Stimulated activated CD4-positive, alpha-beta T cell treated with anti-CD3 and anti-CD28 coated beads, Interleukin-4, amount 100 ng/mL, for 24 hours (primary cell): ENCODE measurements around the gene BHLHA15.

Source experiments
- DNase-seq: peaks from one replicate; pipeline ENCODE4 v3.0.0-alpha.2; 2020

BHLHA15 gene

DNA sequence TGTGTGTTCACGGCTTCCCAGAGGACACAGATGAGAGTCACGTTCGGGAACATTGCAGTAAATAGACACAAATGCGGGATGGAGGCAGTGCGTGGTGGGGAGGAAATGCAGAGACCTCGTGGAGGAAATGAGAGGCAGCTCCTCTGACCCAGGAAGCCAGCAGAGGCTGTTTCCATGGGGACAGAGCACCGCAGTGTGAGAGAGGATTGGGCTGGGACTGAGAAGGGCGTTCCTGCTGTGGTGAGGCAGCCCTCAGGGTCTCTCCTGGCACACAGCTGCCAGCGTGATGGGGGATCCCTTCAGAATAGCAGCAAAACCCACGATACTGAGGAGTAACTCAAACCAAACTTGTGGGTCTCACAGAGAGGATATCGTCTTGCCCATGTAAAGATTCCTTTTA is 21.7 kb upstream of the BHLHA15 start:
- no peak for DNase-seq

- no peak for DNase-seq
These were observed 19.4 kb upstream of the BHLHA15 start for GRCh38 chr7:98191668-98192431.

GRCh38 chr7:98192781-98193457 is 18.3 kb upstream of the BHLHA15 start:
- DNase-seq = no peak

DNA sequence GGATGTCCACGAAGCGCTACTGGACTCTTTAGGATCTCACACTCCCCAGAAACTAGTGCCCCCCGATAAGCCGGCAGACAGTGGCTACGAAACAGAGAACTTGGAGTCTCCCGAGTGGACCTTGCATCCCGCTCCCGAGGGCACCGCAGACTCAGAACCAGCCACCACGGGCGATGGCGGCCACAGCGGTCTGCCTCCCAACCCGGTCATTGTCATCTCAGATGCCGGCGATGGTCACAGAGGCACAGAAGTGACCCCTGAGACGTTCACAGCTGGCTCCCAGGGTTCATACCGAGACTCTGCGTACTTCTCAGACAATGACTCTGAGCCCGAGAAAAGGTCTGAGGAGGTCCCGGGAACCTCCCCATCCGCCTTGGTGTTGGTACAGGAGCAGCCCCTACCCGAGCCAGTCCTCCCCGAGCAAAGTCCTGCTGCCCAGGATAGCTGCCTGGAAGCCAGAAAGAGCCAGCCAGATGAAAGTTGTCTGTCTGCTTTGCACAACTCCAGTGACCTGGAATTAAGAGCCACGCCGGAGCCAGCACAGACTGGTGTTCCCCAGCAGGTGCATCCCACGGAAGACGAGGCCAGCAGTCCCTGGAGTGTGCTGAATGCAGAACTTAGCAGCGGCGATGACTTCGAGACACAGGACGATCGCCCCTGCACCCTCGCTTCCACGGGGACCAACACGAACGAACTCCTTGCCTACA is 17.6 kb upstream of the BHLHA15 start:
- DNase-seq = no peak

DNA sequence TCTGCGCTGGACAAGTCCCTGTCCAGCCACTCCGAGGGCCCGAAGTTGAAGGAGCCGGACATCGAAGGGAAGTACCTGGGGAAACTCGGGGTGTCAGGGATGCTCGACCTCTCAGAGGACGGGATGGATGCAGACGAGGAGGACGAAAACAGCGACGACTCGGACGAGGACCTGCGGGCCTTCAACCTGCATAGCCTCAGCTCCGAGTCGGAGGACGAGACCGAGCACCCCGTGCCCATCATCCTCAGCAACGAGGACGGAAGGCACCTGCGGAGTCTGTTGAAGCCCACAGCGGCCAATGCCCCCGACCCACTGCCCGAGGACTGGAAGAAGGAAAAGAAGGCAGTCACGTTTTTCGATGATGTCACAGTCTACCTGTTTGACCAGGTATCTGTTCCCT is 17.1 kb upstream of the BHLHA15 start:
- DNase-seq = no peak

- no peak for DNase-seq
These were observed 16.4 kb upstream of the BHLHA15 start for GRCh38 chr7:98194672-98195457.

DNA sequence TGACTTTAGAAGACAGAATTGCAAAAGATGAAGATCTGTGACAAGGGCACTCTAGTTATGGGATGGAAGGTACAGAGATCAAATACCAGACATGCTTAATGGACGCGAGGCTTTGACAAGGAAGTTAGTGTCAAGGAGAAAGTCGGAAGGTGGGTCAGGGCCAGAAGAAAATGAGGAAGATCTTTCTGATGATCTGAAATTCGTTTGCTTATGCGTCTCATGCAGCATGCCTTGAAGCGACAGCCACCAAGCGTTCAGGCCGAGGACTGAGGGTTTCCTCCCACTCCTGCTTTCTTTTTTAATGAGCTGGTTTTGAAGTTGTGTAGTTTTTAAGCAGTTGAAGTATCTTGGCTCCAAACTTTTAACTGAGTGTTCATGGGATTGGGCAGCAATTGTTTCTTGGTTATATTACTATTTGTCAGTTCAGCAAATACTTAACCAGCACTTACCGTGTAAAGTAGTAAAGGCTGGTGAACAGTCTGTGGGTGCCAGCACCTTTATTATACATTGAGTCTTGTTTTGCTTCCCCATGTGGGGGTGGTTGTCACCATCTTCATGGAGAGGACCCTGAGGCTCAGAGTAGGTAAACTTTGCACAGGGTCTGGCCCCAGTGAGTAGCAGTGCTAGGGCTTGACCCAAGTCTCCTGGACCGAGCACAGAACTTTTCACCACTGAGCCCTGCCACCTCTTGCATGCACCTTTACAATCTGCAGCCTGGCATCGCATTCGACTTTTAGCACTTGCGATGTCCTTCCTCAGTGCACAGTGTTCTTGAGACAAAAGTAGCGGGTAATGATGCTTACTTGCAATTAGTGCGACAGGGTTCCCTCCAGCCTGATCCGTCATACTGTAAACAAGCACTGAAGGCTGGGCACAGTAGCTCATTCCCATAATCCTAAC is 14.3 kb upstream of the BHLHA15 start:
- no peak for DNase-seq

- DNase-seq = no peak
These were observed 12.1 kb upstream of the BHLHA15 start for GRCh38 chr7:98199131-98199530.

DNA sequence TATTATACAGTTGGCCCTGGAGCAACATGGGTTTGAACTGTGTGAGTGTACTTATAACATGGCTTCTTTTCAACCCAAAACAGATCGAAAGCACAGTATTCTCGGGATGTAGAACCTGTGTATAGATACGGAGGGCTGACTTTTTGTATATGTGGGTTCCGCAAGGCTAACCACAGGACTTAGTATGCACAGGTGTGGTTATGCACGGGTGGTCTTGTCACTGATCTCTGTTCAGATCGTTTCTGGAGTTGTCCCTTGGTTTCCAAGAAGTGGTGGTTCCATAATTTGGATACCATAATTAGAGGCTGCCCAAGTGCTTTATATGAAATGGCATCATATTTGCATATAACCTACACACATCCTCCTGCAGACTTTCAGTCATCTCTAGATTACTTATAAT is 10.9 kb upstream of the BHLHA15 start:
- no peak for DNase-seq

GRCh38 chr7:98202367-98203195 is 8.7 kb upstream of the BHLHA15 start:
- DNase-seq = peak; percentile 64

- DNase-seq = no peak
These were observed 7.8 kb upstream of the BHLHA15 start for GRCh38 chr7:98203261-98203963.

- no peak for DNase-seq
These were observed 7.2 kb upstream of the BHLHA15 start for GRCh38 chr7:98203964-98204605.

DNA sequence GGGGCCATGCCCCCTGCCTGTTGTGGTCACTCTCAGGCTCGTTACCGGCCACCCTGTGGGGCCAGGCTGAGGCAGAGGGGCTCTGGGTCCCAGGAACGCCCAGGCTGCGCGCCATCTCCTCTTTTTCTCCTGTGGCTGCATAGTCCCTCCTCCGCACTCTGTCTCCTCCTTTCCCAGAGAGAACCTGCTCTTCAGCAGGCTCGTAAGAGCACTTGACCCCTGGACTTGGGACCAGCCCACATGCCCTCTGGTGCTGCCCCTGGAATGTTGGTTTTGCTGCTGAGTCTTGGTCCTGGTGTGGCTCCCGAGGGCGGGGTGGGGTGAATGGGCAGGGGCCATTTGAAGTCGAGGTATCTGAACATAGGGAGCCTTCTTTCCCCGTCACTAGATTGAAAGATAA is 6.6 kb upstream of the BHLHA15 start:
- DNase-seq = no peak

GRCh38 chr7:98205162-98205845 is 5.9 kb upstream of the BHLHA15 start:
- DNase-seq = no peak

- DNase-seq = no peak
These were observed 4.5 kb upstream of the BHLHA15 start for GRCh38 chr7:98206451-98207330.

DNA sequence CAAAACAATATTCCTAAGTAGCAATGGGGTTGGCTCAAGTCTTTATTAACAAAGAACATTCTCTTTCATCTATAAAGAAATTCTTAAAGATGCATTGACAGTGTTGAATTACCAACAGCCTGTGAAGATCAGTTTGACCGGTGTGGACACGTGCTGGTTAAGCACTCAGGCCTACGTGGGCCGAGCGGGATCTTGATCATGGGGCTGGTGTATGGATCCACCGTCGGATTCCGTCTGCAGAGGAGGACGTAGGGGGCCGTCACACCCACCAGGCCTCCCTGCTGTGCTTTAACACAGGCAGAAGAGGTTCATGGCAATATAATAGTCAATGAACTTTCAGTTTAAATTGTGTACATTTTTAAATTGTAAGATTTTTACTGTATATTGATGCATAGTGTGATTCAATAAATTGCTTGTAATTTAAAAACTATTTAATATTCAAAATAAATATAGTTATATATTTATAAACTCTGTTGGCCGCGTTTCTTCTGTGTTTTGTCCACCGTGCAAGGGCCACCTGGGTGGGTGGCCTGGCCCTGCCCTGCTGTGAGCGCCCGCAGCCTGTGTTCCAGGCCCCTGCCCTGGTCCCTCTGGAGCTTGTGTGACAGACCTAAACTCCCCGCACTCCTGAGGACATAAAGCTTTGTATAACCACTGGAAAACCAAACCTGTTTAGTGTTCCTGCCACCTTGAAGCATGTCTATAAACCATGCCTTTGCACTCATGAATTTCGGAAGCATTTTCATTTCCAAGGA is 1.9 kb upstream of the BHLHA15 start:
- DNase-seq = no peak

DNA sequence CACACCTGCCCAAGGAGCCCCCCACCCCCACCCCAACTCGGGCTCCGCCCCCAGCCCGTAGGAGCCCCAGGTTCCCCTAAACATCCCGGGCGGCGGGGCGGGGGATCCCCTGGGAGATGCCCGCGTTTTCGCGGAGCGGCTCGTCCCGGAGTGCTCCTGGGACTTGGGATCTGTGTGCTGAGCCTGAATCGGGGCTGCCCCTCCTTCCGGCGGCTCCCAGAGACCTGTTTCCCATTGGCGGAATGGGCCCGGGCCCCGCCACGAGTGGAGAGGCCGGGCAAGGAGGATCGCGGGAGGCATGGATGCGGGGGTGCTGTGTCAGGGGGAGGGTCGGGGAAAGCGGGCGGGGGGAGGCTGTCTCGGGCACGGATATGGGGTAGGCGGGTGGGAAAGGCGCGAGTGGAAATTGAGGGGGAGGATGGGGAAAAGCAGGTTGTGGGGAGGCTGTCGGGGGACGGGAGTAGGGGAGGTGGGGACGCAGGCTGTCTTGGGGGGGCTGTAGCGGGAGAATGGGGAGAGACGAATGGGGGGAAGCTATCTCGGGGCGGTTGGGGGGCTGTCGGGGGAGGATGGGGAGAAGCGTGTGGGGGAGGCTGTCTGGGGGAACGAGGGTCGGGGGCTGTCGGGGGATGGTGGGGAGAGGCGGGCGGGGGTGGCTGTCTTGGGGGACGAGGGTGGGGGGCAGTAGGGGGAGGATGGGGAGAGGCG is 572 bp upstream of the BHLHA15 start:
- DNase-seq = no peak
